Epithelial cell of proximal tubule (primary cell): ENCODE measurements around the gene ZNF575. TPM values are rescaled to one million over a fixed set of nuclear protein-coding genes. Genes with fewer than 3 reads are reported as not detected.

ENCODE experiments used
- DNase-seq: peaks from one replicate; pipeline ENCODE4 v3.0.0-alpha.2; 2011; ENCODE audit warnings: low read depth
- H3K4me3 ChIP-seq: 2 replicates; pipeline ENCODE4 v1.5.1; 2011; ENCODE audit warnings: low read depth, mild to moderate bottlenecking, low read length
- total RNA-seq: library from RNA; depleted of rRNA; stranded (reverse); fragments of >200 nt; gene quantifications from 2 replicates; pipeline ENCODE4 v1.2.3, GENCODE V29; 2015
- TF ChIP-seq, protein P1 (sequence below): conservative IDR thresholded peaks from 2 replicates; pipeline ENCODE4 v1.5.1; 2012; ENCODE audit warnings: low read depth, mild to moderate bottlenecking, low read length

The ZNF575 gene
- total RNA-seq, 1 donor from 2014 or later = not detected

DNA sequence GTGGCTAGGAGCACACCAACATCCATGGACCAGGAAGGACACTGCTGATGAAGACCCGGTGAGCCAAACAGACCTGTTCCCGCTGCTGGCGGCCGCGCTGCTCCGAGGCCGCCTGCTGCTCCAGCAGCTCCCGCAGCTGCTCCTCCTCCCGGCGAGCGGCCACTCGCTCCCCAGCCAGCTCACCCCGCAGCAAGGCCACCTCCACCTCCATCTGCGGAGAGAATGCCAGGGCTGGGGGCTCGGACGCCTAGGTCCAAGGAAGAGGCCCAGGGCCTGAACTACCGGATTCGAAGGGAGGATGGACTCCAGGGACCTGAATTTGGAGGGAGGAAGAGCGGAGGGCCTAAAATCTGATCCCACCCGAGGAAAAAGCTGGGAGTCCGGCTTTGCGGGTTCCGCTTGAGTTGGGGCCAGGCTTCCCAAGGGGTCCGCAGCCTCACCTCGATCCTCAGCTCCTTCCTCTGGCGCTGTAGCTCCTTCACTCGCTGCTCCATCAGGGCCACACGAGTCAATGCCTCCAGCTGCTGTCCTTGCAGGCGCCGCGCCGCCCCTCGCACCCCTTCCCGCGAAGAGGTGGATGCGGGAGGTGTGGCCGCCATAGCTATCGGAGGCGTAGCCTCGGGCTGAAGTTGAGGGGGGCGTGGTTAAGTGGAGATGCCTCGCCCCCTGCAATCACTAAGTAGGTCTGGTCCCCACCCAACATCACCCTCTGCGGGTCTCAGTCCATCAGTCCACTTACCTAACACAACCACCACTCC, 31.1 kb upstream of the ZNF575 start:
- DNase-seq = no peak
- TF ChIP-seq, protein P1, sequence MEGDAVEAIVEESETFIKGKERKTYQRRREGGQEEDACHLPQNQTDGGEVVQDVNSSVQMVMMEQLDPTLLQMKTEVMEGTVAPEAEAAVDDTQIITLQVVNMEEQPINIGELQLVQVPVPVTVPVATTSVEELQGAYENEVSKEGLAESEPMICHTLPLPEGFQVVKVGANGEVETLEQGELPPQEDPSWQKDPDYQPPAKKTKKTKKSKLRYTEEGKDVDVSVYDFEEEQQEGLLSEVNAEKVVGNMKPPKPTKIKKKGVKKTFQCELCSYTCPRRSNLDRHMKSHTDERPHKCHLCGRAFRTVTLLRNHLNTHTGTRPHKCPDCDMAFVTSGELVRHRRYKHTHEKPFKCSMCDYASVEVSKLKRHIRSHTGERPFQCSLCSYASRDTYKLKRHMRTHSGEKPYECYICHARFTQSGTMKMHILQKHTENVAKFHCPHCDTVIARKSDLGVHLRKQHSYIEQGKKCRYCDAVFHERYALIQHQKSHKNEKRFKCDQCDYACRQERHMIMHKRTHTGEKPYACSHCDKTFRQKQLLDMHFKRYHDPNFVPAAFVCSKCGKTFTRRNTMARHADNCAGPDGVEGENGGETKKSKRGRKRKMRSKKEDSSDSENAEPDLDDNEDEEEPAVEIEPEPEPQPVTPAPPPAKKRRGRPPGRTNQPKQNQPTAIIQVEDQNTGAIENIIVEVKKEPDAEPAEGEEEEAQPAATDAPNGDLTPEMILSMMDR = no peak
- H3K4me3 ChIP-seq = no peak overlapping the region

DNA sequence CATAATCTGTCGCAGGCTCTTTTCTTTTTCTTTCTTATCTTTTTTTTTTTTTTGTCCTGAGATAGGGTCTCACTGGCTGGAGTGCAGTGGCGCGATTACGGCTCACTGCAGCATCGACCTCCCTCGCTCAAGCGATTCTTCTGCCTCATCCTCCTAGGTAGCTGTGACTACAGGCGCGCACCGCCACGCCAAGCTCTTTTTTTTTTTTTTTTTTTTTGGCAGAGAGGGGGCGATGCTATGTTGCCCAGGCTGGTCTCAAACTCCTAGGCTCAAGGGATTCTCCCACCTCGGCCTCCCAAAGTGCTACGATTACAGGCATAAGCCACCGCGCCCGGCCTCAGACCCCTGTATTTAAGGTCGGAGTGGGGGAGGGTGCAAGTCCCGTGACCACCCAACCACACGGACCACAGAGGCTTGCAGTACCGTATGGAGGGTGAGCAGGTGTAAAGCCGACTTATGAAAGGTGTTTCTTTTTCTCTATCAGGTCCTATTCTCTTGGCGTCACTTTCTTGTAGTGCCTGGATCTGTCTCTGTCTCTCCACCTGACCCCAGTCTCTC, 30.5 kb upstream of the ZNF575 start:
- no peak overlapping the region for H3K4me3 ChIP-seq
- no peak for DNase-seq
- TF ChIP-seq, protein P1 = no peak

GRCh38 chr19:43503501-43504425, 29.2 kb upstream of the ZNF575 start:
- no peak for DNase-seq
- peak overlapping the region; percentile 90 for H3K4me3 ChIP-seq
- TF ChIP-seq, protein P1 = no peak

DNA sequence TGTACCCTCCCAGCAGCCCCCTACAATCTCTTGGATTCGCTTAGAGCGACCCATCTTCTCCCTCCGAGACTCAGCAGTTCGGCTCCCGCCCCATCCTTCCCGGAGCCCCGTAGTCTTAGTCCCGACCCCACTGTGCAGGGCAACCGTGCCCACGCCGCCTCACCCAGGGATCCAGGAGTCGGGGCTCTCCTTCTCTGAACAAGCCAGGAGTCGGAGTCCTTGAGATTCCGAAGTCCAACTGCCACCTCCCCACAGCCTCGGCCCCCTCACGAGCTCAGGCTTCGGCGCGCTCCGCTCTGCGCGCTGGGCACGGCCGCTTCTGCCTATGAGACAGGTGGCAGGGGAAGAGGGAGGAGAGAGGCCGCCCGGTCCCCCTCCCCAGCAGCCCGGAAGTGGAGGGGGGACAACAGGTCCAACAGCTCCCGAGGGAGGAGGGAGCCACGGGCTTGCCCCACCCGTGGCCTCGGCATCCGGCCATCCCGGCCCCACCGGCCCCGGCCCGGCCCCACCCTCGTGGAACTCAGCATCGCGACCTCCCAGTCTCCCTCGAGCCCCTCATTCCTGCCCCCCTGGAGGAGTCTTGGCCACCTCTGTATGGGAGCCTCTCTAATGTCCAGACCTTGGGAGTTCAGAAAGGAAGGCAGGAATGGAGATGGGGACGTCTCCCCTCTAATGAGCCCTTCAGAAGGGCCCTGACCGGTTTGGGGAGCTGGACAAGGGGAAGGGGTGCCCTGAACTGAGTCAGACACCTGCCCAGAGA, 28.4 kb upstream of the ZNF575 start, which contains the start of gene PHLDB3:
TSS of gene PHLDB3 (minus strand) at position 321 of the 760 bp plus-strand sequence. CDS start 628 bp downstream, outside the sequence.
- H3K4me3 ChIP-seq = peak within 1 kb of the TSS; percentile 90
- DNase-seq = no peak
- TF ChIP-seq, protein P1 = peak; percentile 13

DNA sequence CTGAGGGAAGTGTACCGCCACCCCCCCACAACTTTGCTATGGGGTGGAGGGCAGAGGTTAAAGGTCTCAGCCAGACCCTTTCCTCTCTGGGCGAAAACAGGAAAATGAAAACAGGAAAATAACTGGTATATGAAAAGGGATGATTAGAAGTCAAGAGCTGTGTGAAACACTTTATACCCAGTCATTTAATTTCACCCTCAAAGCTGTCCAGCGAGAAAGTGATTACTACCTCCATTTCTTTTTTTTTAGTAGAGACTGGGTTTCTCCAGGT, 27.9 kb upstream of the ZNF575 start:
- TF ChIP-seq, protein P1 = no peak

DNA sequence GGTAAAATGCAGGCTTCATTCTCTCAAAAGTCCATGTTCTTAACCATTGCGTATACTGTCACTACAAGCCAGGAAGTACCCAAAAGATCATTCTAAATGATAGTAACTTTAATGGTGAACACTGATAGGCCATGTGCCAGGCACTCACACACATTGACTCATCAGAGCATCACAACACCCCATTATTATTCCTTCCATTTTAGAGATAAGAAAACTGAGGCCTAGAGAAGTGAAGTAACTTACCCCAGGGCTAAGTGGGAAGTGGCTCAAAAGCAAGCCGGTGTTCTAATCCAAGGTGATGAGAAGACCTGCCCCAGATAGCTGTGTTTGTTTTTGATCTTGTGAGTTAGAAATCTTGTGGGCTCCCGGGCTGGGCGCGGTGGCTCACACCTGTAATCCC, 27.0 kb upstream of the ZNF575 start:
- DNase-seq = no peak
- no peak overlapping the region for H3K4me3 ChIP-seq
- TF ChIP-seq, protein P1 = no peak

More for the DNA sequence above, 27.9 kb upstream of the ZNF575 start:
- H3K4me3 ChIP-seq = no peak overlapping the region
- DNase-seq = no peak
